Osteoblast (primary cell): Measurements from ENCODE around the gene RASSF5. TPM values are rescaled to one million over a fixed set of nuclear protein-coding genes. Genes with fewer than 3 reads are reported as not detected.
A peak's percentile ranks its signal among the peaks of the same experiment; 100 is the strongest.
"Not testable (repeated sequence)": the region's sequence is repeated elsewhere in the genome, so short reads cannot be mapped to it uniquely, and the experiment has no call there.

Source experiments
- DNase-seq: peaks from one replicate; pipeline ENCODE4 v3.0.0; 2011; ENCODE audit warnings: low spot score, mixed read lengths; ENCODE audit not compliant: insufficient read length; ENCODE audit errors: missing footprints
- H2AFZ ChIP-seq: 2 replicates; pipeline ENCODE4 v1.6.0; 2011; ENCODE audit warnings: mild to moderate bottlenecking, low read length
- H3K27ac ChIP-seq: 2 replicates; pipeline ENCODE4 v1.5.1; 2011; ENCODE audit warnings: mild to moderate bottlenecking, low read depth, low read length, moderate library complexity
- H3K27me3 ChIP-seq: 2 replicates; pipeline ENCODE4 v1.6.0; 2012; ENCODE audit warnings: mild to moderate bottlenecking, control low read depth, inconsistent platforms, low read length, moderate library complexity; ENCODE audit not compliant: insufficient read depth
- H3K36me3 ChIP-seq: 2 replicates; pipeline ENCODE4 v1.5.1; 2011; ENCODE audit warnings: mild to moderate bottlenecking, low read length, control low read depth, moderate library complexity; ENCODE audit not compliant: insufficient read depth
- H3K4me1 ChIP-seq: 2 replicates; pipeline ENCODE4 v1.5.1; 2011; ENCODE audit warnings: mild to moderate bottlenecking, low read length, control low read depth, moderate library complexity; ENCODE audit not compliant: insufficient read depth
- H3K4me2 ChIP-seq: 2 replicates; pipeline ENCODE4 v1.6.0; 2011; ENCODE audit warnings: mild to moderate bottlenecking, low read length; ENCODE audit not compliant: insufficient read depth
- H3K4me3 ChIP-seq: fragments of 200-600 bp; sonication (generic); 3 replicates; pipeline ENCODE4 v1.5.1; 2012; ENCODE audit warnings: mild to moderate bottlenecking, low read length, inconsistent platforms; ENCODE audit not compliant: insufficient read depth
- H3K79me2 ChIP-seq: 2 replicates; pipeline ENCODE4 v1.6.0; 2012; ENCODE audit warnings: mild to moderate bottlenecking, low read length, control low read depth, inconsistent platforms; ENCODE audit not compliant: insufficient read depth
- H3K9me3 ChIP-seq: 2 replicates; pipeline ENCODE4 v1.5.1; 2011; ENCODE audit warnings: low read depth, low read length, control low read depth
- H4K20me1 ChIP-seq: 2 replicates; pipeline ENCODE4 v1.6.0; 2012; ENCODE audit warnings: mild to moderate bottlenecking, low read length, control low read depth; ENCODE audit not compliant: insufficient read depth
- CTCF ChIP-seq: IDR thresholded peaks from 2 replicates; pipeline ENCODE4 v1.5.1; 2011; ENCODE audit warnings: mild to moderate bottlenecking, low read depth, low read length, moderate library complexity; ENCODE audit errors: extremely low read depth
- total RNA-seq: library from RNA; depleted of rRNA; stranded (reverse); fragments of >200 nt; gene quantifications from 2 replicates; pipeline ENCODE4 v1.2.3, GENCODE V29; 2012

RASSF5 gene
- total RNA-seq, 1 donor, result 0.72 TPM

- no peak overlapping the region for H2AFZ ChIP-seq
- H3K4me3 ChIP-seq, result no peak overlapping the region
- H3K4me1 ChIP-seq, result peaks cover 18% of the 10 kb centered on the region
- H3K27me3 ChIP-seq, result peaks cover 8% of the 10 kb centered on the region
- peak overlapping the region; percentile 54 for H3K27ac ChIP-seq
- no peaks in the 10 kb centered on the region for H3K36me3 ChIP-seq
- H3K79me2 ChIP-seq, result no peaks in the 10 kb centered on the region
- no peaks in the 10 kb centered on the region for H4K20me1 ChIP-seq
- no peak overlapping the region for H3K4me2 ChIP-seq
- TF ChIP-seq CTCF, result no peak
- no peak for DNase-seq
- H3K9me3 ChIP-seq, result no peaks in the 10 kb centered on the region
These were observed 73.2 kb downstream of the RASSF5 start for GRCh38 chr1:206580438-206581113.

DNA sequence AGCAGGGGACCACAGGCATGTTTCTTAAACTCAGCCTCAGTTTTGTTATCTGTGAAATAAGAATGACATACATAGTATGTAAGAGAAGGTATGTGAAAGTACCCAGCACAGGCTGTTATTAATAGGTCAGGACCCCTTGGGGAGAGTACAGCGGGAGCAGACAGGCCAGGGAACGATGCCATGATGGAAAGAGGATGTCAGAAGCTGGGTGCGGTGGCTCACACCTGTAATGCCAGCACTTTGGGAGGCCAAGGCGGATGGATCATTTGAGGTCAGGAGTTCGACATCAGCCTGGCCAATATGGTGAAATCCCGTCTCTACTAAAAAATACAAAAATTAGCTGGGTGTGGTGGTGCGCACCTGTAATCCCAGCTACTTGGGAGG, 73.8 kb downstream of the RASSF5 start:
- H3K4me1 ChIP-seq, result peaks cover 18% of the 10 kb centered on the region
- H2AFZ ChIP-seq, H3K4me2 ChIP-seq, H3K4me3 ChIP-seq, H3K36me3 ChIP-seq, H3K79me2 ChIP-seq, H4K20me1 ChIP-seq, H3K27me3 ChIP-seq, H3K9me3 ChIP-seq, H3K27ac ChIP-seq, DNase-seq: not testable (repeated sequence)

DNA sequence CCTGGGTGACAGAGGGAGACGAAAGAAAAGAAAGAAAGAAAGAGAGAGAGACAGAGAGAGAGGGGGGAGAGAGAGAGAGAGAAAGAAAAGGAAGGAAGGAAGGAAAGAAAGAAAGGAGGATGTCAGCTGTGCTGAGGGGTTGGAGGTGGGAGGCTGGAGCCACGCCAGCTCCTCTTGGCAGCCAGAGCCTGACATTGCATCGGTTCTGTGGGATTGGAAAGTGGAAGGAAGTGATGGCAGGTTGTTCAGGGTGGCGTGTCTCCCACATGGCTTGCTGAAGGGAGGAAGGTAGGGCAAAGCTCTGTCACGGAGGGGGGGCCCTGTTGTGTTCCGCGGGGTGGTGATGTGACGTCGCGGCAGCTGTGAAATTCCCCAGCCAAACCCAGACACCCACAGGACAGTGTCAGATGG, 74.2 kb downstream of the RASSF5 start:
- TF ChIP-seq CTCF, result no peak
- Histone ChIP-seq H3K4me3 (no peak overlapping the region), H3K79me2 (no peaks in the 10 kb centered on the region), H4K20me1 (no peaks in the 10 kb centered on the region), H3K9me3 (no peaks in the 10 kb centered on the region), H3K36me3 (no peaks in the 10 kb centered on the region), H2AFZ (no peak overlapping the region), H3K4me1 (peaks cover 18% of the 10 kb centered on the region), H3K4me2 (no peak overlapping the region), H3K27me3 (peaks cover 8% of the 10 kb centered on the region), H3K27ac (no peak overlapping the region)
- no peak for DNase-seq

DNA sequence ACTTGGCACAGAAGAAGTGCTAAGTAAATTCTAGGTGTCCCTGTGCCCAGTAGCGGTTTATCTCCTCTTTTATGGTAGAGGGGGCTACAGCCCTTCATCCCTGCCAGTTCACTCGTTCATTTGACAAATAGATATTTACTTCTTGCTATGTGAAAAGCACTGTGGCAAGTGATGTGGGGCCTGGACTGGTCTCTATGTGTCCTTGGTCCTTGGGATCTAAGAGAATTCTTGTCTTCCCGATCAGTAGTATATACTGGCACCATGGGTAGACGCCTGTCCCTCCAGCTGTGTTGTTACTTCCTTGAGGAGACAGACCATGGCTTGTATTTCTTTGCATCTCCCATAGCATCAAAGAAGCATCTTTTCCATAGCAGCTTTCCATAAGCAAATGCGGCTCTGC, 75.2 kb downstream of the RASSF5 start:
- no peaks in the 10 kb centered on the region for H3K79me2 ChIP-seq
- TF ChIP-seq CTCF, result no peak
- peaks cover 8% of the 10 kb centered on the region for H3K27me3 ChIP-seq
- no peak overlapping the region for H3K27ac ChIP-seq
- H3K9me3 ChIP-seq, result no peaks in the 10 kb centered on the region
- no peak overlapping the region for H2AFZ ChIP-seq
- no peaks in the 10 kb centered on the region for H3K36me3 ChIP-seq
- H3K4me1 ChIP-seq, result peaks cover 20% of the 10 kb centered on the region
- no peak overlapping the region for H3K4me2 ChIP-seq
- H3K4me3 ChIP-seq, result no peak overlapping the region
- no peaks in the 10 kb centered on the region for H4K20me1 ChIP-seq
- no peak for DNase-seq
